C4-2B (cell line): ENCODE data around the gene FAM117A.

Source experiments
- H3K27ac ChIP-seq: fragments of 450-650 bp; 2 replicates; pipeline ENCODE4 v1.5.1; 2017
- CTCF ChIP-seq: fragments of 450-650 bp; conservative IDR thresholded peaks from 2 replicates; pipeline ENCODE4 v1.5.1; 2017; ENCODE audit warnings: mild to moderate bottlenecking
- ZFX ChIP-seq: fragments of 450-650 bp; IDR thresholded peaks from 2 replicates; pipeline ENCODE4 v1.6.1; 2017

Gene FAM117A

GRCh38 chr17:49777563-49777962 is 13.6 kb upstream of the FAM117A start:
- no peak overlapping the region for H3K27ac ChIP-seq
- TF ChIP-seq ZFX (no peak), CTCF (no peak)

GRCh38 chr17:49776551-49777300 is 12.8 kb upstream of the FAM117A start:
- TF ChIP-seq ZFX: no peak
- no peak overlapping the region for H3K27ac ChIP-seq

GRCh38 chr17:49775546-49776260 is 11.8 kb upstream of the FAM117A start:
- no peak for TF ChIP-seq CTCF
- TF ChIP-seq ZFX: no peak

GRCh38 chr17:49766918-49767530 is 3.1 kb upstream of the FAM117A start:
- no peak overlapping the region for H3K27ac ChIP-seq
- TF ChIP-seq ZFX: no peak
- TF ChIP-seq CTCF: no peak

More at GRCh38 chr17:49775546-49776260, 11.8 kb upstream of the FAM117A start:
- H3K27ac ChIP-seq: no peak overlapping the region

- TF ChIP-seq ZFX (no peak), CTCF (no peak)
Observed at GRCh38 chr17:49764559-49765180, 739 bp upstream of the FAM117A start.

GRCh38 chr17:49762151-49762941 is 1.6 kb downstream of the FAM117A start:
- no peak overlapping the region for H3K27ac ChIP-seq
- no peak for TF ChIP-seq CTCF
- no peak for TF ChIP-seq ZFX

More at GRCh38 chr17:49764559-49765180, 739 bp upstream of the FAM117A start:
- H3K27ac ChIP-seq: no peak overlapping the region; the same call in 1 of the 2 replicates

- no peak for TF ChIP-seq CTCF
- TF ChIP-seq ZFX: no peak
- no peak overlapping the region for H3K27ac ChIP-seq
Observed at GRCh38 chr17:49760932-49761558, 2.9 kb downstream of the FAM117A start.
